PFSK-1 (cell line): ENCODE data around the gene CNDP2.

Experiments
- FOXP2 ChIP-seq: optimal IDR thresholded peaks from 2 replicates; pipeline ENCODE3; 2011; ENCODE audit warnings: borderline replicate concordance, control low read depth, inconsistent platforms; ENCODE audit not compliant: insufficient read depth; ENCODE audit errors: extremely low read length, extremely low read depth
- POLR2AphosphoS5 ChIP-seq: IDR thresholded peaks from 2 replicates; pipeline ENCODE4 v1.6.1; 2012; ENCODE audit warnings: low read depth, mild to moderate bottlenecking, control low read depth, low read length, moderate library complexity
- SIN3A ChIP-seq: IDR thresholded peaks from 2 replicates; pipeline ENCODE4 v1.6.1; 2012; ENCODE audit warnings: mild to moderate bottlenecking, low read length, moderate library complexity, borderline replicate concordance; ENCODE audit not compliant: insufficient read depth
- TAF1 ChIP-seq: IDR thresholded peaks from 2 replicates; pipeline ENCODE4 v1.6.1; 2012; ENCODE audit warnings: low read length, control low read depth, borderline replicate concordance; ENCODE audit not compliant: insufficient read depth
- TF ChIP-seq, protein P1 (sequence below), 2 experiments: IDR thresholded peaks; 2 replicates each; pipeline versions ENCODE4 v1.6.1 to v1.8.0; 2011 to 2012; ENCODE audit warnings: low read depth in 2 of 2, low read length in 2 of 2, control low read depth in 1 of 2, inconsistent platforms in 1 of 2, mild to moderate bottlenecking in 1 of 2, moderate library complexity in 1 of 2; ENCODE audit not compliant: insufficient read depth in 1 of 2

The CNDP2 gene

DNA sequence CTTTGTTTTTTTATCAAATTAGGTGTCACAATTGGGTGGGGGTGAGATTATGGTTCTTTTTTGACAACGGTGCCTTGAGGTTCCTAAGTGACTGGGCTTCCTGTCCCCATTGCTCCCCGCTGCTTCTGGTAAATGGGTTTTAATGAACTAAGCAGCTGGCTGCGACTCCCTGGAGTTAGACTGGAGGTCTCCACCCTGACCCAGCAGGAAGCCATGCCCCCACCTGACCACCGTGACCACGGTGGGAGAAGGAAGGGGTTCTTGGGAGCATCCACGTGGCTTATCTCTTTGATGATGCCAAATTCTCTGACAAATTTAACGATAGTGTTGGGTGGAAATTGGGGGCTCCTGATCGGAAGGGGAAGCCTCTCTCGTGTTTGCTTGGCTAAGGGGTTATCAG is 12.2 kb downstream of the CNDP2 start:
- TF ChIP-seq, protein P1, sequence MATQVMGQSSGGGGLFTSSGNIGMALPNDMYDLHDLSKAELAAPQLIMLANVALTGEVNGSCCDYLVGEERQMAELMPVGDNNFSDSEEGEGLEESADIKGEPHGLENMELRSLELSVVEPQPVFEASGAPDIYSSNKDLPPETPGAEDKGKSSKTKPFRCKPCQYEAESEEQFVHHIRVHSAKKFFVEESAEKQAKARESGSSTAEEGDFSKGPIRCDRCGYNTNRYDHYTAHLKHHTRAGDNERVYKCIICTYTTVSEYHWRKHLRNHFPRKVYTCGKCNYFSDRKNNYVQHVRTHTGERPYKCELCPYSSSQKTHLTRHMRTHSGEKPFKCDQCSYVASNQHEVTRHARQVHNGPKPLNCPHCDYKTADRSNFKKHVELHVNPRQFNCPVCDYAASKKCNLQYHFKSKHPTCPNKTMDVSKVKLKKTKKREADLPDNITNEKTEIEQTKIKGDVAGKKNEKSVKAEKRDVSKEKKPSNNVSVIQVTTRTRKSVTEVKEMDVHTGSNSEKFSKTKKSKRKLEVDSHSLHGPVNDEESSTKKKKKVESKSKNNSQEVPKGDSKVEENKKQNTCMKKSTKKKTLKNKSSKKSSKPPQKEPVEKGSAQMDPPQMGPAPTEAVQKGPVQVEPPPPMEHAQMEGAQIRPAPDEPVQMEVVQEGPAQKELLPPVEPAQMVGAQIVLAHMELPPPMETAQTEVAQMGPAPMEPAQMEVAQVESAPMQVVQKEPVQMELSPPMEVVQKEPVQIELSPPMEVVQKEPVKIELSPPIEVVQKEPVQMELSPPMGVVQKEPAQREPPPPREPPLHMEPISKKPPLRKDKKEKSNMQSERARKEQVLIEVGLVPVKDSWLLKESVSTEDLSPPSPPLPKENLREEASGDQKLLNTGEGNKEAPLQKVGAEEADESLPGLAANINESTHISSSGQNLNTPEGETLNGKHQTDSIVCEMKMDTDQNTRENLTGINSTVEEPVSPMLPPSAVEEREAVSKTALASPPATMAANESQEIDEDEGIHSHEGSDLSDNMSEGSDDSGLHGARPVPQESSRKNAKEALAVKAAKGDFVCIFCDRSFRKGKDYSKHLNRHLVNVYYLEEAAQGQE (IDR thresholded peaks at IDR 0.05; ENCODE audit: insufficient read depth in 1 of 2, low read depth in 2 of 2, low read length in 2 of 2), result no peak
- TF ChIP-seq SIN3A (no peak), FOXP2 (no peak), POLR2AphosphoS5 (no peak), TAF1 (no peak)

DNA sequence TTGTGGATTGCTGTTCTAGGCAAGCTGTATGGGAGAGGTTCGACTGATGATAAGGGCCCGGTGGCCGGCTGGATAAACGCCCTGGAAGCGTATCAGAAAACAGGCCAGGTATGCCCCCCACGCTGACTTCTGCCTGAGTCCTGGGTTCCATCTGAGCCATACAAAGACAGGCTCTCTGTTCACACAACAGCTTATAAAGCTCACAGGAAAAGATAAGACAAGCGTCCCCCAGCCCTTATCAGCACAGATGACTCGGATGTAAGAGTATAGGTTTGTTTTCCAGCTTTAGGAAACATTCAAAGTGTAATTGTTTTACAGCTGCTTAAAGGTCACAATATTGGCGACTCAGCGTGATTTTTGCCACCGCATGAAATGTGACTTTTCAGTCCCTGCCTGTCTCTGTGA is 12.7 kb downstream of the CNDP2 start:
- TF ChIP-seq FOXP2 (no peak), TAF1 (no peak), SIN3A (no peak), POLR2AphosphoS5 (no peak)
- TF ChIP-seq, protein P1 (IDR thresholded peaks at IDR 0.05; ENCODE audit: insufficient read depth in 1 of 2, low read depth in 2 of 2, low read length in 2 of 2), result no peak

- TF ChIP-seq SIN3A, result no peak
- no peak for TF ChIP-seq POLR2AphosphoS5
- no peak for TF ChIP-seq FOXP2
- no peak for TF ChIP-seq TAF1
- TF ChIP-seq, protein P1 (IDR thresholded peaks at IDR 0.05; ENCODE audit: insufficient read depth in 1 of 2, low read depth in 2 of 2, low read length in 2 of 2), result no peak
Measured at GRCh38 chr18:74509856-74510769, 13.9 kb downstream of the CNDP2 start.

DNA sequence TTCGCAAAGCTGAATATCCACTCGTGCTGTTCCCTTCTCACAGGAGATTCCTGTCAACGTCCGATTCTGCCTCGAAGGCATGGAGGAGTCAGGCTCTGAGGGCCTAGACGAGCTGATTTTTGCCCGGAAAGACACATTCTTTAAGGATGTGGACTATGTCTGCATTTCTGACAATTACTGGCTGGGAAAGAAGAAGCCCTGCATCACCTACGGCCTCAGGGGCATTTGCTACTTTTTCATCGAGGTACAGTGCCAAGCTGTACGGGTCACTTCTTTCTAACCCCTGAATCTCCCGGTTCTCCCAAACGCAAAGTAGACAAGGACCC is 14.6 kb downstream of the CNDP2 start:
- no peak for TF ChIP-seq SIN3A
- TF ChIP-seq TAF1, result no peak
- TF ChIP-seq, protein P1 (IDR thresholded peaks at IDR 0.05; ENCODE audit: insufficient read depth in 1 of 2, low read depth in 2 of 2, low read length in 2 of 2), result no peak
- no peak for TF ChIP-seq POLR2AphosphoS5
- no peak for TF ChIP-seq FOXP2
